Heart left ventricle (tissue), 13 donors: ENCODE results near the gene LTF.

ENCODE experiments used
- POLR2A ChIP-seq, 2 donors: fragments of 450-650 bp; IDR thresholded peaks; one replicate each; pipeline ENCODE4 v1.6.1; 2017; ENCODE audit warnings: antibody characterized with exemption in 2 of 2, mild to moderate bottlenecking in 2 of 2, moderate library complexity in 2 of 2
- TF ChIP-seq, protein P1 (sequence below), 12 donors: fragments of 200-600 bp; sonication (generic) in 4 of 12; IDR thresholded peaks; one replicate each; pipeline versions ENCODE4 v1.5.0 to v1.8.0; 2018 to 2022; ENCODE audit warnings: antibody characterized with exemption in 12 of 12, mild to moderate bottlenecking in 5 of 12
- donor health status: ischemic (EF 13 %, LVEDD 7.1; RV severe dilation, severe dysfunction).
- donor health status: DM: no; HTN: yes; CAD: no.
- donor health status: DM: no; HTN: no; CAD: no.
- donor health status: ischemic (EF 25% LVEDD 6.9; RV normal size, moderate dysfunction).
- donor health status: ischemic (EF 25% LVEDD 5.7; RV mildly dilated, moderate dysfunction).
- donor health status: ischemic (EF 35%, LVEDD 5.7; RV mildly dilated, moderate dysfunction).
- donor health status: nonischemic (EF 11% LVEDD 7.7; RV severe dilation, severe dysfunction).
- donor health status: DM: yes; HTN: yes; CAD: no.
- donor health status: PGD.
- donor health status: ischemic (EF 29% LVEDD 5.4; RV normal size, mild dysfunction).
- donor health status: nonischemic (EF 23%, LVEDD 6.1; RV moderate dilation, normal function).

DNA sequence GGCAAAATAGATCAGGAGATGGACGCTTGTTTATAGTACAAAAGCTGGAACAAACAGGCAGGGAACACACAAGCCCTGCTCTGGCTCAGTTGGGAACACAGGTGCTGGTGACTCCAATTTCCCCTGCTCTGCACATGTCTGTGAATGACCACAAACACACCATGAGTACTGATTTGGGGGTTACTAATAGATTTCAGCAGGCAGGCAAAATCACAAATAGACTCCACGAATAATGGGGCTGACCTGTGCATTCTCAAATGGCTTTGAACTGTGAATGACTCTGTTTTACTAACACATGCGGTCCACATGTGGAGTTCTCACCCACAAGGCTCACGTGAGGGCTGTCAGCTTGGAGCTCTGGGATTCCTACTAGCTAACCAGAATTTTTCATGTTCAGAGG lies 37.0 kb upstream of the LTF start:
- TF ChIP-seq, protein P1, sequence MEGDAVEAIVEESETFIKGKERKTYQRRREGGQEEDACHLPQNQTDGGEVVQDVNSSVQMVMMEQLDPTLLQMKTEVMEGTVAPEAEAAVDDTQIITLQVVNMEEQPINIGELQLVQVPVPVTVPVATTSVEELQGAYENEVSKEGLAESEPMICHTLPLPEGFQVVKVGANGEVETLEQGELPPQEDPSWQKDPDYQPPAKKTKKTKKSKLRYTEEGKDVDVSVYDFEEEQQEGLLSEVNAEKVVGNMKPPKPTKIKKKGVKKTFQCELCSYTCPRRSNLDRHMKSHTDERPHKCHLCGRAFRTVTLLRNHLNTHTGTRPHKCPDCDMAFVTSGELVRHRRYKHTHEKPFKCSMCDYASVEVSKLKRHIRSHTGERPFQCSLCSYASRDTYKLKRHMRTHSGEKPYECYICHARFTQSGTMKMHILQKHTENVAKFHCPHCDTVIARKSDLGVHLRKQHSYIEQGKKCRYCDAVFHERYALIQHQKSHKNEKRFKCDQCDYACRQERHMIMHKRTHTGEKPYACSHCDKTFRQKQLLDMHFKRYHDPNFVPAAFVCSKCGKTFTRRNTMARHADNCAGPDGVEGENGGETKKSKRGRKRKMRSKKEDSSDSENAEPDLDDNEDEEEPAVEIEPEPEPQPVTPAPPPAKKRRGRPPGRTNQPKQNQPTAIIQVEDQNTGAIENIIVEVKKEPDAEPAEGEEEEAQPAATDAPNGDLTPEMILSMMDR (IDR thresholded peaks at IDR 0.05), result no peak
- no peak for TF ChIP-seq POLR2A (IDR thresholded peaks at IDR 0.05)
